ENCODE measurements around the gene DNM3.

DNM3 gene

GRCh38 chr1:172146141-172146850 lies 305.0 kb downstream of the DNM3 start:
- DNase-seq: no peak

GRCh38 chr1:172147541-172147940 lies 306.2 kb downstream of the DNM3 start:
- DNase-seq: no peak

- DNase-seq: no peak
Observed at GRCh38 chr1:172148213-172148612, 306.9 kb downstream of the DNM3 start.

- DNase-seq: no peak
Observed at GRCh38 chr1:172148707-172149106, 307.4 kb downstream of the DNM3 start.

- DNase-seq: no peak
Observed at GRCh38 chr1:172149346-172149745, 308.0 kb downstream of the DNM3 start.

DNA sequence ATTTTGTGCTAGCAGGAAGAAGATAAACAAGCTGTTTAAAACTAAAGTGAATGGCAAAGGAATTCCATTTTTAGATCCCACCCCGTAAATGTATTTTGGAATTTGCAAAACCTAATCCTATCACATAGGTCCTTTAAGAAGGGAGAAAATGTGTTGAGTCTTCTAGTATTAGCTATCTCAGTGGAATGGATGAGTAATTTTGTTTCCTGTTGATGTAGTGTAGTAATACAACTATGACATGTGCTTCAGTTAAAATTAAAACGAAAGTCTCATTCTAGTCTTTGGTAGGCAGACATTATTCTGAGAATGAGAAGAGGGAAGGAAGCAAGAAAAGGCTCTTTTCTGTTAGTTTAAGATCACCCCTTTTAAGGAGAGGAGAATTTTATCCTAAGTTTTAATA lies 313.3 kb downstream of the DNM3 start:
- DNase-seq: no peak

- DNase-seq: no peak
Observed at GRCh38 chr1:172155766-172156165, 314.5 kb downstream of the DNM3 start.

GRCh38 chr1:172162236-172162635 lies 320.9 kb downstream of the DNM3 start:
- DNase-seq: peak; percentile 15

- DNase-seq: no peak
Observed at GRCh38 chr1:172163498-172164215, 322.4 kb downstream of the DNM3 start.

GRCh38 chr1:172165403-172165802 lies 324.1 kb downstream of the DNM3 start:
- no peak for DNase-seq

DNA sequence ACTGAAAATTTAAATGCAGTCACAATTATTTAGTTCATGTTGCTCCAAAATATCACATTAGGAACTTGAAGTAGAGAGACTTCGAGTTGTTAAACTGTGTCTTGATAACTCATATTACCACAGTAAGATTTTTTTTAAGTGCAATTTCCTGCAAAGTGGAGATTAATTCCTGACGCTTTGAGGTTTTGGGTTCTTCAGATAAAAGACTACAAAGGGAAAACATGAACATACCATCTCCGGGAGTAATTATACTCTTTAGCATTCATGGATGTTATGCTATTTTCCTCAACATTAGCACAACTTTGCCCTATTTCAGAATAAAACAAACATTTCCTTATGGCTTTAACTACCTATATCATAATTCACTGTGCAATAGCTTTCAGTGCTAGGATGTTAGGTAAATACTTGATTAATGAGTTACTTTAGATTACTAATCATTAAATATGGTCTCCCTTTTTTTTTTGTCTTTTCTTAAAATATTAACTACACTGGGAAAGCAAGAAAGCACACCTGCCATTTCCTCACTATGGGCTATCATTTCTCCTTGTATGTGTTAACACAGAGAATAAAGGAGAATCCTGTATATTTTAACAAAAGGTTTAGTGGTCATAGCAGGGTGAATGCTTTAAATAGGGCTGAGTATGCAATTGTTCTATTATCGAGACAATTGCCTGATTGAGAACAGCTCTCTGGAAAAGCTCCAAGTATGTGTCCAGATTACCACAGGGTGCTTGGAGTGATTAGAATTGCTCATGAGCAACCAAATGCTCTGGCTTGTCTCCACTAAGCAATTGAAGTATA lies 326.7 kb downstream of the DNM3 start:
- peak; percentile 54 for DNase-seq

DNA sequence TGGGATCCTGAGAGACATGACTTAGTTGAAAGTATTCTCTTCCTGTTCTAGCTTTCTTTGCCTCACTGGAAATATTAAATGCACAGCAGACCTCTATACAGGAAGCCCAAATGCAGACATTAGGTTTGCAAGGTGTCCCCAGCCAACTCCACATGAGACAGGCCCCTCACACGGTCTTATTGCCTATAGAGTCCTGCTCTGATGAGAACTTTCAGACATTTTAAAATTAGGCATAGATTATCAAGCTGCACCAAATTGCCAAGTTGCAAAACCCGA lies 327.2 kb downstream of the DNM3 start:
- DNase-seq: no peak

- no peak for DNase-seq
Observed at GRCh38 chr1:172169836-172170235, 328.5 kb downstream of the DNM3 start.

- no peak for DNase-seq
Observed at GRCh38 chr1:172172352-172172831, 331.1 kb downstream of the DNM3 start.

DNA sequence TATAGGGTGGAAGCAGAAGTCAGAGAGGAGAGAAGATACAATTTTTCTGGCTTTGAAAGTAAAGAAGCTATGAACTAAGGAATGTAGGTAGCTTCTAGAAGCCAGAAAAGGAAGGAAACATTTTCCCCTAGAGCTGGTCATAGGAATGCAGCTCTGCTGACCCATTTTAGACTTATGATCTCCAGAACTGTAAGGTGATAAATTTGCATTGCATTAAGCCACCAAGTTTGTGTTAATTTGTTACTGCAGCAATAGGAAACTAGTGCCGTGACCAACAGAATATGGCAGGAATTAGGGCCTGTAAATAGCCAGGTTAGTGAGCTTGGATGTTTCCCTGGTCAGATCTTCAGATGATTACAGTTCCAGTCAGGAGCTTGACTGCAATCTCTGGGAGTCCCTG lies 334.9 kb downstream of the DNM3 start:
- no peak for DNase-seq

DNA sequence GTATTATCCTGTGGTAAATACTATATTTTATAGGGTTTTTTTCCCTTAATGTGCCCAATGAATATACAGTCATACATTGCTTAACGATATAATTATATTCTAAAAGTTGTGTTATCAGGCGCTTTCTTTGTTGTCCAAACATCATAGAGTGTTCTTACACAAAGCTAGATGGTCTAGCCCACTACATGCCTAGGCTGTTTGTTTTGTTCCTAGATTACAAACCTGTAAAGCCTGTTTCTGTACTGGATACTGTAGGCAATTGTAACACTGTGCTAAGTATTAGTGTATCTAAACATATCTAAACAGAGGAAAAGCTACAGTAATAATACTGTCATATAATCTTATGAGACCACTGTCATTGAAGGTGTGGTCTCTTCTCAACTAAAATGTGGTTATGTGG lies 336.6 kb downstream of the DNM3 start:
- no peak for DNase-seq

- DNase-seq: no peak
Observed at GRCh38 chr1:172178886-172179285, 337.6 kb downstream of the DNM3 start.

DNA sequence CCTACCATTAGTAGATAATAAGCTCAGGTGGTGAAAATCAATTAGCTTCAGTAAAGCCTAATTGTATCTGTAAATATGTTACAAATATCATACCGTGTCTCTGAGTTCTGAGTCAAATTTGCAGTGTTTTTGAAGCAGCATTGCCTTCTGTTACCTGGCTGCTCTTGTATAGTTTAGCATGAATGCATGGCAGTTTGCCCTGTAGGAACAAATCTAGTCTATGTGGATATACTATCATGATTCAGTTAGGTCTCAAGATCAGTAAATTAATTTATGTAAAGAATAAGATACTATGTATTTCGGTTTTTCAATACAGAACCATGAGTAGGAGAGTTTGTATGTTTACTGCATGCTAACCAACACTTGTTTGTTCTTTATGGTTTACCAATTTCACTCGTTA lies 338.6 kb downstream of the DNM3 start:
- DNase-seq: peak; percentile 62

GRCh38 chr1:172180501-172181285 lies 339.4 kb downstream of the DNM3 start:
- no peak for DNase-seq

GRCh38 chr1:172184506-172185191 lies 343.4 kb downstream of the DNM3 start:
- no peak for DNase-seq

DNA sequence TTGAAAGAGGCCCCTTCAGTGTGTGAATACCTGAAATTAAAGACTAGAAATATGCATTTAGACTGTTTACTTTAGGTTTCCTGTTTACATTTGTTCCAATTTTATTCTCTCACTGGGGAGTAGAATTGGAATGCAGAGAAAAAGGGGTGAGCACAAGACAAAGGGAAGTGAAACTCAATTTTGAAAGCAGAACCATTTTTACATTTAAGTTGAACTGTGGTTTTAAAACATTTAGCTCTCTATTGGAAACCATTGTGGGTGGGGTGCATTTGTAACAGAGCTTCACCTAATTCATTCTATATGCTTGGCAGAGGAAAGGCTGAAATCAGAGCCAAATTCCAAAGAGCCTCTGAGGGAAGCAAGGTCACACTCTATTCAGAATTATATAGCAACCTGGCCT lies 343.9 kb downstream of the DNM3 start:
- DNase-seq: no peak

DNA sequence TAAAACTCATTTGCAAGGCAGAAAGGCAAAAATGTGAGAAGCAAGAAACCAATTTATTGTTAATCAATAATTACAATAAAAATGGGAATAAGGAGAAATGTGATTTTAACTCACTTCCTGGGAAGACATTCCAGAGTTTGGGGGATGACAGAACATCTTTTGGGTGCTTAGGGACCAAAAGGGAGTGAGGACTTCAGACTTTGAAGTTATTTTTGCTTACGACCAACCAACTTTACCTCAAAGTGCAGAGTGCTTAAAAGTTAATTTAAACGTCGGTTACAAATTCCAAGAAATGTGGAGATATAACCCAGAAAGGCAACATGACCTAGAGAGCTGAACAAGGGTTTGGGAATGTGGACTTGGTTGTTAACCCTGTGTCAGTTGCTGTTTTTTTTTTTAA lies 344.7 kb downstream of the DNM3 start:
- no peak for DNase-seq

GRCh38 chr1:172201572-172201971 lies 360.3 kb downstream of the DNM3 start:
- no peak for DNase-seq

Data from NCI-H1417 treated with DMSO at 0.1 percent for 48 hours (cell line).